ENCODE results near the gene VARS2.
"Not testable (repeated sequence)": the region's sequence is repeated elsewhere in the genome, so short reads cannot be mapped to it uniquely, and the experiment has no call there.

VARS2 gene

GRCh38 chr6:30948811-30949210 is 34.8 kb downstream of the VARS2 start:
- no peak for DNase-seq (ENCODE audit: low read depth)

GRCh38 chr6:30951907-30952469 is 38.0 kb downstream of the VARS2 start:
- H3K4me3 ChIP-seq (ENCODE audit: low read depth, low read length): no peak overlapping the region
- DNase-seq (ENCODE audit: low read depth): no peak

More at GRCh38 chr6:30948811-30949210, 34.8 kb downstream of the VARS2 start:
- no peak overlapping the region for H3K4me3 ChIP-seq (ENCODE audit: low read depth, low read length)

DNA sequence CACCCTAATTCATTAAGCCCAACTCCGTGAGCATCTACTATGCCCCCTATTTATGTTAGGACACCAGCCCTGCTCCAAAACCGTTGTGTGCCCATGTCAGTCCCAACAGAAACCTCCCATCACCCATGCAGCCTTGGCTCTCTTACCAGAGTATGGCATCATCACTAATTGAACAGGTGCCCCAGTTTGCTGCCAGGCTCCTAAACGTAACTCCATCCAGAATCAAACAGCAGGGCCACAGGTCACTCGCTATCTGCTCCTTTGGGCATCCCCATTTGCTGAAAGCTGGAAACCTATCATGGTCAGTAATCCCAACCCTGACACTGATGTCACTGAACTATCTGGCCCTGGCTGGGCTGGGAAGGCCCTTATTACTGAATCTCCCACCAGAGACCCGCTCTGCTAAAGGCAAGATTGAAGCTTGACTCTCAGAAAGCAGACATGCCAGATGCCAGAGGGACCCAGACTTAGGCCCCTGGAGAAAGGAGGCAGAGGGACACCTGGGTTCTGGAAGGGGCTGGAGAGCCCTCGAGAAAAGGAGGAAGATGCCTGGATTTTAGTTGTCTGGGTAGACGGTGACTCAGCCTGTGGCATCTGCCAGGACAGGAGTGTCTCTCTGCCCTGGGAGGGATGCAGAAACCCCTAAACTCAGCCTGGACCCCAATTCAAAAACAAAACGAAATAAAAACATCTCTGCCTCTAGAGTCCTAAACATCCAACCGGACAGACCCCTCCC is 40.8 kb downstream of the VARS2 start:
- no peak for DNase-seq (ENCODE audit: low read depth)
- peak overlapping the region; percentile 39 for H3K4me3 ChIP-seq (ENCODE audit: low read depth, low read length)

DNA sequence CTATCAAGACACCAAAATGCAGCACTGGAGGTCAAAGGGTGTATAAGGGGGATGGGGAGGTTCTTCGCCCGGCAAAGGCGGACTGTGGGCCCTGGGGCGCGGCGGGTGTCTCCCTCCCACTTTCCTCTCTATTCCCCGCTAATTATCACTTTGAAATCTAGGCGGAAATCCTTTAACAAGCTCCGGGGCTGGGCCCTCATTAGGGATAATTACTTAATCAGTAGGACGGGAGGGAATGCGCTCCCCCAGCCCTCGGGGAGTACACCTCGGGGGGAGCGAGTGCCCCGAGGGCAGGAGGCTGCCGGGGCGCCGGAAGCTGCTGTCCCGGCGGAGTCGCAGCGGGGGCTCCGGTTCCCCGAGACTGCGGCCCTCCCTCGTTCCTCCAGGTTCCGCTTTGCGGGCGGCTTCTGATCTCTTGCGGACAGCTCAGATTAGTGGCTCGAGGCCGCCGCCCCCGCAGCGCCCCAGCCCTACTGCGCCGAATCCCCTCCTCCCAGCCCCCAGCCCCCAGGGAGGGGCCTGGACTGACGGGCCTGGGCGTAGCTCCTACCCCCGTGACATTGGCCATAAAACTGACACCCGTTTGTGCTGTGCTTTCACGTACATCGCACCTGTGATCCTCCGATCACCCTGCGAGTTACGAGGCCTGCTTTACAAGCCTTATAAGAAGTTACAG is 41.5 kb downstream of the VARS2 start:
- H3K4me3 ChIP-seq (ENCODE audit: low read depth, low read length): peak overlapping the region; percentile 39

DNA sequence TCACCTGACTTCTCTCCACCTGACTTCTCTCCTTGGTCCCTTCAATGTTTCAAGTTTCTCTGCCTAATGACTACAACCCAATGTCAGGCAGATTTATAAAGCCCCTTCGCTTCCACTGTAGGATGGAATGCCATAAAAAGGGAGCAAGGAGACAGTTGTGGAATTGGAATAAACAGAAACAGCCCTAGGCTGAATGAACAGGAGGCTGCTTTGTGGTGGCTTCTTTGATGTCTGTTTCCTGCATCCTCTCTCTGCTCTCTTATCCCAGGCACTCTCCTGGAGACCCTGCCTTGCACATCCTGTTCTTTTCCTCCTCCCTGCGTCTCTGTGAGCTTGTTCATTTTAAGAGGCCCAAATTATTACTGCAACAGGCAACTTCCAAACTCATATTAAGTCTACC is 43.7 kb downstream of the VARS2 start:
- no peak for DNase-seq (ENCODE audit: low read depth)
- no peak overlapping the region for H3K4me3 ChIP-seq (ENCODE audit: low read depth, low read length)

More for the DNA sequence above, 41.5 kb downstream of the VARS2 start:
- DNase-seq (ENCODE audit: low read depth): no peak

- no peak overlapping the region for H3K4me3 ChIP-seq (ENCODE audit: low read depth, low read length)
- DNase-seq (ENCODE audit: low read depth): no peak
These were observed 47.1 kb downstream of the VARS2 start for GRCh38 chr6:30960907-30961673.

DNA sequence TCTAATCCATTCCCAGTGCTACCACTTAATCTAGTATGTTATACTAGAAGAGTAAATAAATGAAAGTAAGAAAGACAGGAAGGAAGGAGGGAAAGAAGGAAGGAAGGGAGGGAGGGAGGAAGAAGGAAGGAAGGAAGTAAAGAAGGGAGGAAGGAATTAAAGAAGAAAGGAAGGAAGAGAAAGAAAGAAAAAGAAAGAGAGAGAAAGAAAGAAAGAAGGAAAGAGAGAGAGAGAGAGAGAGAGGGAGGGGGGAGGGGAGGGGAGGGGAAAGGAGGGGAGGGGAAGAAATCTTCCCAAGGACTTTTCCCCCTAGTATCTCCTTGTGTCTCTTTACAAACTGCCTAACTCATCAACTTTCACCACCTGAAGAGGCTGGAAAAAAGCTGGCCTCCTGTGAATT is 48.7 kb downstream of the VARS2 start:
- H3K4me3 ChIP-seq (ENCODE audit: low read depth, low read length): no peak overlapping the region
- no peak for DNase-seq (ENCODE audit: low read depth)

GRCh38 chr6:30963641-30964040 is 49.6 kb downstream of the VARS2 start:
- no peak overlapping the region for H3K4me3 ChIP-seq (ENCODE audit: low read depth, low read length)
- DNase-seq (ENCODE audit: low read depth): no peak

GRCh38 chr6:30964075-30964474 is 50.0 kb downstream of the VARS2 start:
- no peak for DNase-seq (ENCODE audit: low read depth)

GRCh38 chr6:30965140-30965601 is 51.1 kb downstream of the VARS2 start:
- DNase-seq (ENCODE audit: low read depth): no peak
- no peak overlapping the region for H3K4me3 ChIP-seq (ENCODE audit: low read depth, low read length)

More at GRCh38 chr6:30964075-30964474, 50.0 kb downstream of the VARS2 start:
- H3K4me3 ChIP-seq (ENCODE audit: low read depth, low read length): no peak overlapping the region

GRCh38 chr6:30966154-30966553 is 52.1 kb downstream of the VARS2 start:
- no peak for DNase-seq (ENCODE audit: low read depth)
- H3K4me3 ChIP-seq (ENCODE audit: low read depth, low read length): no peak overlapping the region

DNA sequence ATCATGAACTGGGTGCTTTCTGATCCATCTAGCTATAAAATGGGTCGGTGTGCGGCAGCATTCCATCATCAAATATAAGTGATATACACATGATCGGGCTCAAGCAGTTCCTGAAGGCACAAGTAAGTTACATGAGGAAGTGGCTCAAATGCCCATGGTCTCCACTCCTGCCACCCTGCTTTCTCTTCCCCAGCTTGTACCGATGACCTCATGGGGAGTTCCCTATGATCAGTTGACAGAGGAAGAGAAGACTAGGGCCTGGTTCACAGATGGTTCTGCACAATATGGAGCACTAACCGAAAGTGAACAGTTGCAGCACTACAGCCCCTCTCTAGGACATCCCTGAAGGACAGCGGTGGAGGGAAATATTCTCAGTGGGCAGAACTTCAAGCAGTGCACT is 55.1 kb downstream of the VARS2 start:
- not testable (repeated sequence) for H3K4me3 ChIP-seq (ENCODE audit: low read depth, low read length); DNase-seq (ENCODE audit: low read depth)

GRCh38 chr6:30970946-30971345 is 56.9 kb downstream of the VARS2 start:
- H3K4me3 ChIP-seq (ENCODE audit: low read depth, low read length): no peak overlapping the region
- DNase-seq (ENCODE audit: low read depth): no peak

- H3K4me3 ChIP-seq (ENCODE audit: low read depth, low read length): no peak overlapping the region
- no peak for DNase-seq (ENCODE audit: low read depth)
These were observed 58.8 kb downstream of the VARS2 start for GRCh38 chr6:30972816-30973215.

GRCh38 chr6:30974490-30975252 is 60.6 kb downstream of the VARS2 start:
- DNase-seq (ENCODE audit: low read depth): no peak
- H3K4me3 ChIP-seq (ENCODE audit: low read depth, low read length): no peak overlapping the region
